Measurements from ENCODE around the gene BCL6B.

DNA sequence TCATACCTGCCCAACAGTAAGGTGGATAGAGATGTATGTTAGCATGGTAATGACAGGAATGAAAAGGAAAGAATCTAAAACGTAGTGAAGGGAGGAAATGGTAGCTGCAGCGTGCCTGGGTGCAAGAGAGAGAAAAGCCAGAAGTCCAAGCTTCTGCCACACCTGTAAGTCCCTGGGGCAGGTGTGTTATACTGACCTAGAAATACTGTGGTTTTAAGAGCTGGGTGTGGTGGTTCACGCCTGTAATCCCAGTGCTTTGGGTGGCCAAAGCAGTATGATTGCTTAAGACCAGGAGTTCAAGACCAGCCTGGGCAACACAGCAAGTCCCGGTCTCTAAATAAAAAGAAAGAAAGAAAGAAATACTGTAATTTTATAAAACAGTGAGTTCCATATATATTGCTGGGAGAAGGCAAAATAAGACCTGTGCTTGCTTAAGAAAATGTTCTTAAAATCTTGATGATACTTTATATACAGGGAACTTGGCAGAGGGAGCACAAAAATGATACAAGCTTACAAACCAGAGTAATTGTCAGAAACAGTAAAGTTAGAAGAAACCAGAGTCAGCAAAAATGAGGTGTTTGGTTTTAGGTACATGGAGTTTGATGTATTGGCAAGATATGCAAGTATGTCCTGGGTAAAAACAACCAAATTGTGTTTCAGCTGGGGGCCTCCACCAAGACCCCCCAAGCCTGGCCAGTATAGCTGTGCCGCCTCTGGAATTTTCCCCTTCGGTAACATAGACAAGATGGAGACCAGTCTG, 20.4 kb upstream of the BCL6B start:
- TF ChIP-seq, protein P1, sequence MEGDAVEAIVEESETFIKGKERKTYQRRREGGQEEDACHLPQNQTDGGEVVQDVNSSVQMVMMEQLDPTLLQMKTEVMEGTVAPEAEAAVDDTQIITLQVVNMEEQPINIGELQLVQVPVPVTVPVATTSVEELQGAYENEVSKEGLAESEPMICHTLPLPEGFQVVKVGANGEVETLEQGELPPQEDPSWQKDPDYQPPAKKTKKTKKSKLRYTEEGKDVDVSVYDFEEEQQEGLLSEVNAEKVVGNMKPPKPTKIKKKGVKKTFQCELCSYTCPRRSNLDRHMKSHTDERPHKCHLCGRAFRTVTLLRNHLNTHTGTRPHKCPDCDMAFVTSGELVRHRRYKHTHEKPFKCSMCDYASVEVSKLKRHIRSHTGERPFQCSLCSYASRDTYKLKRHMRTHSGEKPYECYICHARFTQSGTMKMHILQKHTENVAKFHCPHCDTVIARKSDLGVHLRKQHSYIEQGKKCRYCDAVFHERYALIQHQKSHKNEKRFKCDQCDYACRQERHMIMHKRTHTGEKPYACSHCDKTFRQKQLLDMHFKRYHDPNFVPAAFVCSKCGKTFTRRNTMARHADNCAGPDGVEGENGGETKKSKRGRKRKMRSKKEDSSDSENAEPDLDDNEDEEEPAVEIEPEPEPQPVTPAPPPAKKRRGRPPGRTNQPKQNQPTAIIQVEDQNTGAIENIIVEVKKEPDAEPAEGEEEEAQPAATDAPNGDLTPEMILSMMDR (IDR thresholded peaks at IDR 0.05; ENCODE audit: insufficient read depth, low read depth, low read length), result no peak
- TF ChIP-seq EZH2 (IDR thresholded peaks at IDR 0.05; ENCODE audit: insufficient read depth, low read length), result no peak

All from astrocyte (in vitro differentiated cells and primary cell).